K562 (cell line): Measurements from ENCODE around the gene IL1RAPL2. TPM values are rescaled to one million over a fixed set of nuclear protein-coding genes. Genes with fewer than 3 reads are reported as not detected.

Experiments
- ATAC-seq: fragments of 200-7000 bp; cut with Tn5 transposase; 3 replicates; pipeline ENCODE4 v1.9.1; 2020; ENCODE audit warnings: moderate library complexity
- BruUV-seq: library from RNA; stranded (reverse); fragments of 400-500 nt; replicated peaks from 2 replicates; lab custom pipeline; 2021; lab: Mats Ljungman, UMichigan
- CTCF ChIA-PET: fragments of 300-600 bp; formaldehyde crosslinking; extraction: SDS; loops from one replicate; lab custom pipeline; 2021; ENCODE audit warnings: low intra/inter-chr PET ratio; lab: Yijun Ruan, JAX
- POLR2A ChIA-PET: fragments of 300-600, 350-650 bp; sonication (Branson Sonifier 250); formaldehyde crosslinking; extraction: SDS; loops from one replicate; lab custom pipeline; 2021; ENCODE audit warnings: antibody characterized with exemption, inconsistent platforms; lab: Yijun Ruan, JAX
- DNase-seq, 4 experiments: peaks; one replicate each; pipeline versions ENCODE4 v3.0.0 to v3.0.0-alpha.2; 2011 to 2018; ENCODE audit warnings: low spot score in 3 of 4, mixed read lengths in 3 of 4; ENCODE audit errors: extremely low read depth in 1 of 4
- FAIRE-seq: peaks from 2 replicates; lab custom pipeline; 2011; peaks lifted over from hg19 to GRCh38; lab: Jason Lieb, UNC
- H2AFZ ChIP-seq: 2 replicates; pipeline ENCODE4 v1.6.0; 2011; ENCODE audit warnings: low read depth, low read length, control low read depth, inconsistent platforms
- H3K27ac ChIP-seq: fragments of 200-600 bp; 3 replicates; pipeline ENCODE4 v1.8.0; 2011; ENCODE audit warnings: low read depth, mild to moderate bottlenecking, control low read depth, inconsistent platforms, low read length, moderate library complexity, mixed read lengths; ENCODE audit errors: extremely low read depth
- H3K27me3 ChIP-seq, 2 experiments: fragments of 300-600 bp in 1 of 2; 2 replicates in 1 of 2; 3 replicates in 1 of 2; pipeline versions ENCODE4 v1.6.0 to v1.8.0; 2011; ENCODE audit warnings: inconsistent platforms in 2 of 2, low read length in 2 of 2, mild to moderate bottlenecking in 1 of 2, mixed read lengths in 1 of 2, moderate library complexity in 1 of 2; ENCODE audit not compliant: control insufficient read depth in 2 of 2, insufficient read depth in 2 of 2
- H3K36me3 ChIP-seq: fragments of 300-600 bp; 3 replicates; pipeline ENCODE4 v1.8.0; 2011; ENCODE audit warnings: mild to moderate bottlenecking, low read length, inconsistent platforms; ENCODE audit not compliant: control insufficient read depth, insufficient read depth
- H3K4me1 ChIP-seq, 2 experiments: fragments of 200-600 bp in 1 of 2; replicated peaks in 1 of 2; 2 replicates in 1 of 2; 3 replicates in 1 of 2; pipeline versions ENCODE4 v1.5.1 to v1.8.0; 2011; ENCODE audit warnings: inconsistent platforms in 2 of 2, low read length in 2 of 2, mild to moderate bottlenecking in 1 of 2, mixed read lengths in 1 of 2, moderate library complexity in 1 of 2; ENCODE audit not compliant: control insufficient read depth in 2 of 2, insufficient read depth in 2 of 2
- H3K4me2 ChIP-seq: 2 replicates; pipeline ENCODE4 v1.6.1; 2011; ENCODE audit warnings: low read length, control low read depth, inconsistent platforms, mixed read lengths; ENCODE audit not compliant: insufficient read depth
- H3K4me3 ChIP-seq: fragments of 200-600 bp; sonication (generic), shearing (Covaris generic); 2 replicates; pipeline ENCODE4 v1.5.1; 2016; ENCODE audit warnings: control low read depth, inconsistent platforms
- H3K79me2 ChIP-seq: fragments of 200-600 bp; 3 replicates; pipeline ENCODE4 v1.8.0; 2011; ENCODE audit warnings: low read length, inconsistent platforms; ENCODE audit not compliant: control insufficient read depth, insufficient read depth
- H3K9ac ChIP-seq, 2 experiments: 2 replicates each; pipeline versions ENCODE4 v1.6.0 to v1.6.1; 2011; ENCODE audit warnings: low read depth in 2 of 2, low read length in 2 of 2, control low read depth in 1 of 2, inconsistent platforms in 1 of 2, mild to moderate bottlenecking in 1 of 2, mixed read lengths in 1 of 2; ENCODE audit not compliant: insufficient read depth in 1 of 2
- H3K9me1 ChIP-seq: one replicate; pipeline ENCODE4 v1.6.0; 2011; ENCODE audit warnings: inconsistent platforms, mild to moderate bottlenecking, low read length, moderate library complexity; ENCODE audit not compliant: control insufficient read depth, insufficient read depth
- H3K9me3 ChIP-seq: replicated peaks from 2 replicates; pipeline ENCODE4 v1.5.1; 2011; ENCODE audit warnings: low read depth, low read length, inconsistent platforms; ENCODE audit not compliant: control insufficient read depth, insufficient read depth
- H4K20me1 ChIP-seq: replicated peaks from 2 replicates; pipeline ENCODE4 v1.6.1; 2011; ENCODE audit warnings: low read length, inconsistent platforms, mixed read lengths; ENCODE audit not compliant: control insufficient read depth, insufficient read depth
- E4F1 ChIP-seq: fragments of 250-450 bp; sonication (Bioruptor Pico); IDR thresholded peaks from 2 replicates; pipeline ENCODE4 v1.5.0; 2021; ENCODE audit warnings: mild to moderate bottlenecking, borderline replicate concordance
- ESRRB ChIP-seq: fragments of 250-450 bp; sonication (Bioruptor Pico); IDR thresholded peaks from 2 replicates; pipeline ENCODE4 v1.5.0; 2020; ENCODE audit warnings: mild to moderate bottlenecking, moderate library complexity, borderline replicate concordance
- HNRNPK ChIP-seq: fragments of 200-400 bp; formaldehyde crosslinking; IDR thresholded peaks from one replicate; pipeline ENCODE4 v1.6.1; 2018; ENCODE audit warnings: mild to moderate bottlenecking, low read depth, low read length; ENCODE audit not compliant: poor library complexity, severe bottlenecking
- REST ChIP-seq, 2 experiments: fragments of 450-650 bp; formaldehyde crosslinking in 1 of 2; IDR thresholded peaks; 2 replicates each; pipeline versions ENCODE4 v1.4.0 to v1.6.1; 2014 to 2020; ENCODE audit warnings: mild to moderate bottlenecking in 2 of 2, borderline replicate concordance in 1 of 2, low read depth in 1 of 2
- SMAD3 ChIP-seq: fragments of 450-650 bp; formaldehyde crosslinking; conservative IDR thresholded peaks from 2 replicates; pipeline ENCODE4 v1.4.0; 2020; ENCODE audit warnings: mild to moderate bottlenecking
- SMARCB1 ChIP-seq: IDR thresholded peaks from 2 replicates; pipeline ENCODE4 v1.6.1; 2011; ENCODE audit warnings: improper control_type of control experiment, low read depth; ENCODE audit not compliant: insufficient read length
- SREBF1 ChIP-seq: fragments of 150-350 bp; IDR thresholded peaks from 2 replicates; pipeline ENCODE4 v1.6.1; 2014; ENCODE audit warnings: antibody characterized with exemption, low read depth, low read length, borderline replicate concordance
- SRSF1 ChIP-seq: fragments of 200-400 bp; formaldehyde crosslinking; IDR thresholded peaks from 2 replicates; pipeline ENCODE4 v1.6.1; 2017; ENCODE audit warnings: mild to moderate bottlenecking, low read depth, low read length, moderate library complexity
- TEAD4 ChIP-seq, 2 experiments: sonication (generic) in 1 of 2; formaldehyde crosslinking in 1 of 2; IDR thresholded peaks; 2 replicates each; pipeline versions ENCODE4 v1.6.1 to v1.8.0; 2012 to 2022; ENCODE audit warnings: borderline replicate concordance in 1 of 2, inconsistent platforms in 1 of 2, low read length in 1 of 2, mild to moderate bottlenecking in 1 of 2, missing genetic modification reagents in 1 of 2
- ZNF217 ChIP-seq: sonication (generic); formaldehyde crosslinking; IDR thresholded peaks from 2 replicates; pipeline ENCODE4 v1.8.0; 2022; ENCODE audit warnings: mild to moderate bottlenecking, missing genetic modification reagents
- WGBS: fragments of 100-300 bp; shearing (Covaris generic); methylation state at CpG from one replicate; pipeline ENCODE4 v1.1.6; 2016; ENCODE audit warnings: low coverage, mixed read lengths; ENCODE audit not compliant: insufficient coverage; ENCODE audit errors: missing lambda C conversion rate; 5-methylcytosine and 5-hydroxymethylcytosine counted together
- in situ Hi-C: fragments of 300-500 bp; cut with MboI; formaldehyde crosslinking; loops from 4 replicates; pipeline ENCODE4 v1.15.0; 2018; ENCODE audit warnings: inconsistent platforms, mixed read lengths
- intact Hi-C: fragments of 100-400 bp; cut with micrococcal nuclease; formaldehyde crosslinking; loops from 2 replicates; pipeline ENCODE4 v1.14.2; 2022
- polyA plus RNA-seq, 8 experiments: library from polyadenylated mRNA; depleted of rRNA in 4 of 8; stranded (reverse) in 5 of 8; unstranded in 3 of 8; fragments of >200 nt; fragmentation: Nextera tagmentation in 2 of 8; fragmentation: Illumina TruSeq in 1 of 8; extraction: Ambion mirVana in 2 of 8; extraction: Trizol in 1 of 8; gene quantifications; 2 replicates each; pipeline versions ENCODE4 v1.2.1 to v1.2.3, GENCODE V29; 2011 to 2014; ENCODE audit warnings: inconsistent platforms in 1 of 8, missing spikeins in 1 of 8
- total RNA-seq, 7 experiments: library from RNA; depleted of rRNA in 6 of 7; stranded (reverse); fragments of >200 nt in 6 of 7; fragmentation: Illumina TruSeq in 2 of 7; extraction: Trizol in 2 of 7; gene quantifications; 2 replicates each; pipeline versions ENCODE4 v1.2.1 to v1.2.3, GENCODE V29; 2011 to 2021; ENCODE audit warnings: low replicate concordance in 1 of 7

IL1RAPL2 gene
- total and polyA plus RNA-seq, 9 of the 15 experiments (the other 6 are each of a cell fraction or from before 2014, with no cell fraction given), result not detected

GRCh38 chrX:105650986-105651385 lies 1085.0 kb downstream of the IL1RAPL2 start:
- no peak overlapping the region for H3K9ac ChIP-seq
- ChIA-PET POLR2A (no interaction called here), CTCF (no interaction called here)
- H3K9me1 ChIP-seq, result no peaks in the 10 kb centered on the region
- no peaks in the 10 kb centered on the region for H3K9me3 ChIP-seq
- no peaks in the 10 kb centered on the region for H4K20me1 ChIP-seq
- H3K4me2 ChIP-seq, result no peak overlapping the region
- no peaks in the 10 kb centered on the region for H3K79me2 ChIP-seq
- H3K4me1 ChIP-seq, result no peaks in the 10 kb centered on the region
- no peaks in the 10 kb centered on the region for H3K36me3 ChIP-seq
- BruUV-seq, result no TSS peak
- 6% methylated on average over 2 of the region's 2 CpGs for WGBS
- H3K4me3 ChIP-seq, result no peak overlapping the region
- DNase-seq (no peak), ATAC-seq (no peak), FAIRE-seq (no peak)
- intact Hi-C loops, result no loop called here
- in situ Hi-C loops, result no loop called here
- H3K27ac ChIP-seq, result no peak overlapping the region
- no peak overlapping the region for H2AFZ ChIP-seq
- no peaks in the 10 kb centered on the region for H3K27me3 ChIP-seq
- TF ChIP-seq SREBF1 (no peak), E4F1 (CRISPR knock-in tag) (no peak), SRSF1 (no peak), SMAD3 (CRISPR knock-in tag) (no peak), HNRNPK (no peak), ZNF217 (CRISPR knock-in tag) (no peak), SMARCB1 (no peak), TEAD4 (IDR thresholded peaks at IDR 0.05; ENCODE audit: low read length) (no peak), TEAD4 (CRISPR knock-in tag; IDR thresholded peaks at IDR 0.05; ENCODE audit: borderline replicate concordance) (no peak), REST (IDR thresholded peaks at IDR 0.05; ENCODE audit: borderline replicate concordance) (no peak), REST (CRISPR knock-in tag; IDR thresholded peaks at IDR 0.05; ENCODE audit: low read depth) (no peak), ESRRB (CRISPR knock-in tag) (no peak)
